Measurements from ENCODE around the gene ZNFX1.
"Not testable (repeated sequence)": the region's sequence is repeated elsewhere in the genome, so short reads cannot be mapped to it uniquely, and the experiment has no call there.

ZNFX1 gene

GRCh38 chr20:49248301-49248700 is 29.6 kb downstream of the ZNFX1 start:
- DNase-seq (ENCODE audit: low read depth), result no peak

GRCh38 chr20:49247792-49248191 is 30.1 kb downstream of the ZNFX1 start:
- no peak for DNase-seq (ENCODE audit: low read depth)

- DNase-seq (ENCODE audit: low read depth), result no peak
Observed at GRCh38 chr20:49247169-49247723, 30.6 kb downstream of the ZNFX1 start.

- no peak for DNase-seq (ENCODE audit: low read depth)
Observed at GRCh38 chr20:49245921-49246740, 31.7 kb downstream of the ZNFX1 start.

GRCh38 chr20:49237531-49237930 is 40.3 kb downstream of the ZNFX1 start:
- no peak for DNase-seq (ENCODE audit: low read depth)

- no peak for DNase-seq (ENCODE audit: low read depth)
Observed at GRCh38 chr20:49236301-49236700, 41.6 kb downstream of the ZNFX1 start.

GRCh38 chr20:49234831-49235230 is 43.0 kb downstream of the ZNFX1 start:
- DNase-seq (ENCODE audit: low read depth), result no peak

- DNase-seq (ENCODE audit: low read depth), result no peak
Observed at GRCh38 chr20:49233226-49233625, 44.6 kb downstream of the ZNFX1 start.

DNA sequence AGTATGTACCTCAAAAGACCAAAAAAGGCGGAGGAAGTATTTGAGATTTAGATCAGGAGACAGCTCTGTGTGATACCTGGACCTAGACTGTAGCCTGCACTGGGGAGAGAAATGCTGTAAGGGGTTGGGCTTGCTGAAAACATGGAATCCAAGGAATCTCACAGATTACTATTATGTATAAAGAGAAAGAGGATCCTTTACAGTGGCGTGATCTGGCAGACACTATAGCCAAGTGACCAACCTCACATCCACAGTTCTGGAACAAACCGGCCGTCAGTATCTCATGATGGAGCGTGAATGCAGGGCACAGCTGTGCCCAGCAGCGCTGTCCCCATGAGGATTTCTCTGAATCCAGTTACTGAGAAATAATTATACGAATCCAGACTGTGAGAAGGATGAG is 46.4 kb downstream of the ZNFX1 start:
- DNase-seq (ENCODE audit: low read depth), result no peak

GRCh38 chr20:49230561-49231133 is 47.2 kb downstream of the ZNFX1 start:
- no peak for DNase-seq (ENCODE audit: low read depth)

GRCh38 chr20:49230021-49230420 is 47.8 kb downstream of the ZNFX1 start:
- no peak for DNase-seq (ENCODE audit: low read depth)

DNA sequence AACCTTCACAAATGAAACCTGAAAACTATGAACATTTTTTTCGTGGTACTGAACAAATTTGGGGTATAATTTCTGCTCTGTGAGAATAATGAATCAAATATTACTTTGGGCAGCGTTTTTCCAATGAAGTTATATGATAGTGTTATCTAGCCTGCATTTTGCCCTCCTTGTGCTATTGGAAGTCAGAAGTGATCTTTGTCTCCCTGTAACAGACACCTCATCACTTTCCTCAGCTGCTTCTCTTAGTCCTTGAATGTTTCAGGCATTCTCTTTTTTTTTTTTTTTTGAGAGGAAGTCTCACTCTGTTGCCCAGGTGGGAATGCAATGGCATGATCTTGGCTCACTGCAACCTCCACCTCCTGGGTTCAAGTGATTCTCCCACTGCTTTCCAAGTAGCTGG is 48.5 kb downstream of the ZNFX1 start:
- DNase-seq (ENCODE audit: low read depth), result no peak

- DNase-seq (ENCODE audit: low read depth), result no peak
Observed at GRCh38 chr20:49228676-49229075, 49.2 kb downstream of the ZNFX1 start.

DNA sequence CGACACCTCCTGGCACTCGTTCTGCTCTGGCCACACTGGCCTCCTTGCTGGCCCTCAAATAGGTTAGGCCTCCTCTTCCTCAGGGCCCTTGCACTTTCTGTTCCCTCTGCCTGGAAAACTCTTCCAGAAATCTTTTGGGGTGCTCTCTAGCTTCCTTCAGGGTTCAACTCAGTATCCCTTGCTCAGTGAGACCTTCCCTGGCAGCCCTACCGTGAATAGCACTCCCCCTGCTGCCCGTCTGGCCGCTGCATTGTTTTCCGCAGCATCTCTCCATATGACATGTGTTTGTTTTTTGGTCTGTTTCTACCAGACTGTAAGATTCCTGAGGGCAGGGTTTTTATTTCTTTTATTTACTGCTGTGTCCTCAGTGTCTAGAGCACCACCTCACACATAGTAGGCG is 52.0 kb downstream of the ZNFX1 start:
- DNase-seq (ENCODE audit: low read depth), result no peak

DNA sequence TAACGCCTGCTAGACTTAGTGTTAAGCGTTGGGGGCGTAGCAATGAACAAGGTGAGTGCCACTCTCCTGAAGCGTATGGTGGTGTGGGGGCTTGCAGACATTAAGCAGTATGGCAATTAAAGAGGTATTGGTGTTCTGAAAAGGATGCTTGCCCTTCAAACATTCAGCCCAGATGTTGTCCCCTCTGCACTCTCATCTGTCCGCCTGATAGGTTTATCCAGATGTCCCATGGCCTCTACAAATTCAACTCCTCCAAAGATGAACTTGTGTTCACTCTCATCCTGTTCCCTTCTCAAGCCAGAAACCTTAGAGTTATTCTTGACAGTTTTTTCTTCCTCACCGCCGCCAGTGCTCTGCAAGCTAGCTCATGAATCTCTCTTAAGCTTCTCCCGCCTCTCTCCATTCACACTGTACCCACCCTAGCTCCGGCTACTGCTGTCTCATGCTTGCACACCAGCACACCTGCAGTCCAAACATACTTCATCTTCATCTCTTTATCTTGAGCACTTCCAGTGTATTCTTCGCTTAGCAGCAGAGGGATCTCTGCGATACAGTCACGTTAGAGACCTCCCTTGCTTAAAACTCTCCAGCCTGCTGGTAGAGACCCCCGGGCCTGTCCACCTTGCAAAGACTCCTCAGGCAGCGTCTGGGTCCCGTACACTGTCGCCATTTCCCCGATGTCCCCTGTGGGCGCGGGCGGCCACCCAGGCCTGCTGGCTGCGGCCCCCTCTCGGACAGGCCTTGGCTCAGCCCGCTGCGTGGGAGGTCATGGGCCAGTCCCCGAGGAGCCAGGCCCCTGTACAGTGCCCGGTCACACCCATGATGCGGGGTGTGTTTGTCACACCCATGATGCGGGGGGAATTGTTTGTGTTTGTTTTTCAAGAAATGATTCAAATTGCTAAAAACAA is 57.7 kb downstream of the ZNFX1 start:
- DNase-seq (ENCODE audit: low read depth), result no peak

GRCh38 chr20:49219091-49219923 is 58.5 kb downstream of the ZNFX1 start, which contains the start of gene DDX27:
TSS of gene DDX27 (plus strand) at chr20:49219416. CDS start at chr20:49219449, 33 bp downstream.
- peak; percentile 89 for DNase-seq (ENCODE audit: low read depth)

DNA sequence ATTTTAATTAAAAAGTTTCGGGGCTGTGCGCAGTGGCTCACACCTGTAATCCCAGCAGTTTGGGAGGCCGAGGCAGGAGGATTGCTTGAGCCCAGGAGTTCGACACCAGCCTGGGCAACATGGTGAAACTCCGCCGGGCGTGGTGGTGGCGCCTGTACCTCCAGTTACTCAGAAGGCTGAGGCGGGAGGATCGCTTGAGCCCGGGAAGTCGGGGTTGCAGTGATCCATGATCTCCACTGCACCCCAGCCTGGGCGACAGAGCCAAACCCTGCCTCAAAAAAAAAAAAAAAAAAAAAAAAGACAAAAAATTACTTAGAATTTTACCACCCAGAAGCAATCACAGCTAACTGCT is 59.1 kb downstream of the ZNFX1 start:
- DNase-seq (ENCODE audit: low read depth), result not testable (repeated sequence)

DNA sequence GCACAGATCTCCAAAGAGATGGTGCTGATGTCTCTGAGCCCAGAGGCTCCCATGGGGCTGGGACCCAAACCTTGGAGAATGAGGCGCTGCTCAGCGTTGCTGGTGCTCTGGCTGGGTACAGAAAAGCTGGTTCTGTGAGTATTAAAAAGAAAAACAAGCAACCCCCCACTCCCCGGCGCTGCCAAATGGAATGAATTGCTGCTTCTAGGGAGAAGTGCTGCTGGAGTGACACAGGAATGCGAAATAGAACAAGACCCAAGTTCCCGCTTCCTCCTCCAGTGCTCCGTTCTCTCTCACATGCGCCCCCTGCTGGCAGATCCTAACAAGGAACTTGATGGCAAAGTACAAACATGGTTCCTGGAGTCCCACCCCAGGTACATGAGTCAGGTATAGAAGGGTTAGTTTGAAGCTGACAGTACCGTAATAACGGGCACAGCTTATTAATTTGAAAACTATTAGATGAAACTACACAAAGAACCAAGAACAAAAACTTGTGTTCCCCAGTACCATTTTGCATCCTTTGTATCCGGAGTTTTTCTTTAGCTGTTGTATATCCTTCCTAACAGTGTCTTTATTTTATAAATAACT is 60.8 kb downstream of the ZNFX1 start:
- DNase-seq (ENCODE audit: low read depth), result peak; percentile 78

GRCh38 chr20:49215232-49215631 is 62.6 kb downstream of the ZNFX1 start:
- DNase-seq (ENCODE audit: low read depth), result no peak

- no peak for DNase-seq (ENCODE audit: low read depth)
Observed at GRCh38 chr20:49214571-49214970, 63.3 kb downstream of the ZNFX1 start.

DNA sequence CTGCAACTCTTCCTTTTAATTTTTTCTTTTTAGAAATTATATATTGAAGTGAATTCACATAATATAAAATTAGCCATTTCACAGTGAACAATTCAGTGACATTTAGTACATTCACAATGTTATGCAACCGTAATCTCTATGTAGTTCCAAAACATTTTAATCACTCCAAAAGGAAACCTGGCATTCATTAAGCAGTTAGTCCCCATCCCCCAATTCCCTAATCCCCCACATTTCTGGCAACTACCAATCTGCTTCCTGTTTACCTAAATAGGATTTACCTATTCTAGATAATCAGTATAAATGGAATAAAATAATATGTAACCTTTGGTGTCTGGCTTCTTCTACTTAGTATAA is 67.1 kb downstream of the ZNFX1 start:
- DNase-seq (ENCODE audit: low read depth), result no peak

Measured in stimulated activated CD8-positive, alpha-beta memory T cell treated with anti-CD3 and anti-CD28 coated beads, Interleukin-12 subunit alpha, Interleukin-12 subunit beta, amount 100 ng/mL, for 4 hours (primary cell).